ENCODE measurements around the gene AGPAT3.

The AGPAT3 gene

GRCh38 chr21:44011579-44012473, 146.8 kb downstream of the AGPAT3 start, which contains the start of gene TRAPPC10:
TSS of gene TRAPPC10 (plus strand) at chr21:44012309. CDS start at chr21:44012494, 185 bp downstream.
- no peak for TF ChIP-seq CTCF (IDR thresholded peaks at IDR 0.05; ENCODE audit: extremely low read depth, missing control alignments)
- DNase-seq (ENCODE audit: low spot score): peak; percentile 96

- DNase-seq (ENCODE audit: low spot score): peak; percentile 97
- TF ChIP-seq CTCF (IDR thresholded peaks at IDR 0.05; ENCODE audit: extremely low read depth, missing control alignments): peak; percentile 63
Observed at GRCh38 chr21:44012474-44013379, 147.7 kb downstream of the AGPAT3 start.

GRCh38 chr21:44013380-44014088, 148.5 kb downstream of the AGPAT3 start:
- peak; percentile 62 for DNase-seq (ENCODE audit: low spot score)
- TF ChIP-seq CTCF (IDR thresholded peaks at IDR 0.05; ENCODE audit: extremely low read depth, missing control alignments): no peak

- DNase-seq (ENCODE audit: low spot score): no peak
- TF ChIP-seq CTCF (IDR thresholded peaks at IDR 0.05; ENCODE audit: extremely low read depth, missing control alignments): no peak
Observed at GRCh38 chr21:44017601-44018000, 152.6 kb downstream of the AGPAT3 start.

GRCh38 chr21:44018127-44018526, 153.1 kb downstream of the AGPAT3 start:
- TF ChIP-seq CTCF (IDR thresholded peaks at IDR 0.05; ENCODE audit: extremely low read depth, missing control alignments): no peak

GRCh38 chr21:44018813-44019567, 154.0 kb downstream of the AGPAT3 start:
- DNase-seq (ENCODE audit: low spot score): no peak
- no peak for TF ChIP-seq CTCF (IDR thresholded peaks at IDR 0.05; ENCODE audit: extremely low read depth, missing control alignments)

More at GRCh38 chr21:44018127-44018526, 153.1 kb downstream of the AGPAT3 start:
- DNase-seq (ENCODE audit: low spot score): no peak

Measured in GM20000 (cell line).